HL-60 (cell line): ENCODE results near the gene CSNK1D.
"Not testable (repeated sequence)": the region's sequence is repeated elsewhere in the genome, so short reads cannot be mapped to it uniquely, and the experiment has no call there.

Experiments used
- TF ChIP-seq, protein P1 (sequence below): IDR thresholded peaks from one replicate; pipeline ENCODE4 v1.5.1; 2011; ENCODE audit warnings: low read length, control low read depth, inconsistent platforms; ENCODE audit not compliant: insufficient read depth
- TF ChIP-seq, protein P2 (sequence below): IDR thresholded peaks from 2 replicates; pipeline ENCODE4 v1.6.1; 2012; ENCODE audit warnings: low read depth; ENCODE audit not compliant: insufficient replicate concordance

DNA sequence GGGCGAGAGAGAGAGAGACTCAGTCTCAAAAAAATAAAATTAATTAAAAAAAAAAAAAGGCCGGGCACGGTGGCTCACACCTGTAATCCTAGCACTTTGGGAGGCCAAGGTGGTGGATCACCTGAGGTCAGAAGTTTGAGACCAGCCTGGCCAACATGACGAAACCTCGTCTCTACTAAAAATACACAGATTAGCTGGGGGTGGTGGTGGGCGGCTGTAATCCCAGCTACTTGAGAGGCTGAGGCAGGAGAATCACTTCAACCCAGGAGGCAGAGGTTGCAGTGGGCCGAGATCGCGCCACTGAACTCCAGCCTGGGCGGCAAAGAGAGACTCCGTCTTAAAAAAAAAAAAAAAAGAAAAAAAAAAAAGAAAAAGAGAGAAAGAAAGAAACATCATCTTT is 62.8 kb downstream of the CSNK1D start:
- TF ChIP-seq, protein P1, sequence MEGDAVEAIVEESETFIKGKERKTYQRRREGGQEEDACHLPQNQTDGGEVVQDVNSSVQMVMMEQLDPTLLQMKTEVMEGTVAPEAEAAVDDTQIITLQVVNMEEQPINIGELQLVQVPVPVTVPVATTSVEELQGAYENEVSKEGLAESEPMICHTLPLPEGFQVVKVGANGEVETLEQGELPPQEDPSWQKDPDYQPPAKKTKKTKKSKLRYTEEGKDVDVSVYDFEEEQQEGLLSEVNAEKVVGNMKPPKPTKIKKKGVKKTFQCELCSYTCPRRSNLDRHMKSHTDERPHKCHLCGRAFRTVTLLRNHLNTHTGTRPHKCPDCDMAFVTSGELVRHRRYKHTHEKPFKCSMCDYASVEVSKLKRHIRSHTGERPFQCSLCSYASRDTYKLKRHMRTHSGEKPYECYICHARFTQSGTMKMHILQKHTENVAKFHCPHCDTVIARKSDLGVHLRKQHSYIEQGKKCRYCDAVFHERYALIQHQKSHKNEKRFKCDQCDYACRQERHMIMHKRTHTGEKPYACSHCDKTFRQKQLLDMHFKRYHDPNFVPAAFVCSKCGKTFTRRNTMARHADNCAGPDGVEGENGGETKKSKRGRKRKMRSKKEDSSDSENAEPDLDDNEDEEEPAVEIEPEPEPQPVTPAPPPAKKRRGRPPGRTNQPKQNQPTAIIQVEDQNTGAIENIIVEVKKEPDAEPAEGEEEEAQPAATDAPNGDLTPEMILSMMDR = not testable (repeated sequence)
- TF ChIP-seq, protein P2, sequence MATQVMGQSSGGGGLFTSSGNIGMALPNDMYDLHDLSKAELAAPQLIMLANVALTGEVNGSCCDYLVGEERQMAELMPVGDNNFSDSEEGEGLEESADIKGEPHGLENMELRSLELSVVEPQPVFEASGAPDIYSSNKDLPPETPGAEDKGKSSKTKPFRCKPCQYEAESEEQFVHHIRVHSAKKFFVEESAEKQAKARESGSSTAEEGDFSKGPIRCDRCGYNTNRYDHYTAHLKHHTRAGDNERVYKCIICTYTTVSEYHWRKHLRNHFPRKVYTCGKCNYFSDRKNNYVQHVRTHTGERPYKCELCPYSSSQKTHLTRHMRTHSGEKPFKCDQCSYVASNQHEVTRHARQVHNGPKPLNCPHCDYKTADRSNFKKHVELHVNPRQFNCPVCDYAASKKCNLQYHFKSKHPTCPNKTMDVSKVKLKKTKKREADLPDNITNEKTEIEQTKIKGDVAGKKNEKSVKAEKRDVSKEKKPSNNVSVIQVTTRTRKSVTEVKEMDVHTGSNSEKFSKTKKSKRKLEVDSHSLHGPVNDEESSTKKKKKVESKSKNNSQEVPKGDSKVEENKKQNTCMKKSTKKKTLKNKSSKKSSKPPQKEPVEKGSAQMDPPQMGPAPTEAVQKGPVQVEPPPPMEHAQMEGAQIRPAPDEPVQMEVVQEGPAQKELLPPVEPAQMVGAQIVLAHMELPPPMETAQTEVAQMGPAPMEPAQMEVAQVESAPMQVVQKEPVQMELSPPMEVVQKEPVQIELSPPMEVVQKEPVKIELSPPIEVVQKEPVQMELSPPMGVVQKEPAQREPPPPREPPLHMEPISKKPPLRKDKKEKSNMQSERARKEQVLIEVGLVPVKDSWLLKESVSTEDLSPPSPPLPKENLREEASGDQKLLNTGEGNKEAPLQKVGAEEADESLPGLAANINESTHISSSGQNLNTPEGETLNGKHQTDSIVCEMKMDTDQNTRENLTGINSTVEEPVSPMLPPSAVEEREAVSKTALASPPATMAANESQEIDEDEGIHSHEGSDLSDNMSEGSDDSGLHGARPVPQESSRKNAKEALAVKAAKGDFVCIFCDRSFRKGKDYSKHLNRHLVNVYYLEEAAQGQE = not testable (repeated sequence)
